ENCODE data around the gene TAAR9.

DNA sequence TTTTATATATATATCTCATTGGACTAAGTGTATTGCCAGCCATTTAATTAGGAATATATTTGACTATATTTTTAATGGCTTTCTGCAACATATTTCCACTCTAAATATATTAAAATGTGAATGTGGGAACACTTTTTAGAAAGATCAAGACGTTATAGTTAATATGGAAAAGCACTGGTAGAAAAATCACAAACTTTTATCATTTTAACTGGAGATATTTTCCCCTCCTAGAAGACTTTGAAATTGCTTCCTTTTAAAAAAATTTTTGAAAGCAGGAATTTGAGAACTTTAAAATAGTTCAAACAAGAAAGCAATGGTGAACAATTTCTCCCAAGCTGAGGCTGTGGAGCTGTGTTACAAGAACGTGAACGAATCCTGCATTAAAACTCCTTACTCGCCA is at the start of gene TAAR9:
- TF ChIP-seq CTCF (IDR thresholded peaks at IDR 0.05 in 4 of 5, conservative IDR thresholded peaks at IDR 0.05 in 1 of 5), result no peak
- TF ChIP-seq POLR2A (IDR thresholded peaks at IDR 0.05), result no peak

Data from gastrocnemius medialis (tissue), 4 donors.